Measurements from ENCODE around the gene TOMM34.

The TOMM34 gene

GRCh38 chr20:44954211-44954610, 6.0 kb downstream of the TOMM34 start:
- no peaks in the 10 kb centered on the region for H3K9me3 ChIP-seq (ENCODE audit: control insufficient read depth, insufficient read depth, low read length)
- H3K4me1 ChIP-seq (ENCODE audit: insufficient read depth, low read length), result peaks cover 4% of the 10 kb centered on the region; the same call in 1 of the 2 replicates
- no peak overlapping the region for H3K9ac ChIP-seq (ENCODE audit: low read depth, low read length)
- peaks cover 35% of the 10 kb centered on the region for H3K36me3 ChIP-seq (ENCODE audit: insufficient read depth, low read length)

GRCh38 chr20:44952731-44953130, 7.5 kb downstream of the TOMM34 start:
- H3K9me3 ChIP-seq (ENCODE audit: control insufficient read depth, insufficient read depth, low read length), result no peaks in the 10 kb centered on the region
- peaks cover 40% of the 10 kb centered on the region for H3K36me3 ChIP-seq (ENCODE audit: insufficient read depth, low read length)
- H3K4me1 ChIP-seq (ENCODE audit: insufficient read depth, low read length), result no peaks in the 10 kb centered on the region

GRCh38 chr20:44950368-44950767, 9.8 kb downstream of the TOMM34 start:
- Histone ChIP-seq H3K9ac (ENCODE audit: low read depth, low read length) (no peak overlapping the region), H3K9me3 (ENCODE audit: control insufficient read depth, insufficient read depth, low read length) (no peaks in the 10 kb centered on the region), H3K36me3 (ENCODE audit: insufficient read depth, low read length) (peaks cover 40% of the 10 kb centered on the region), H3K4me1 (ENCODE audit: insufficient read depth, low read length) (no peaks in the 10 kb centered on the region)

More at GRCh38 chr20:44952731-44953130, 7.5 kb downstream of the TOMM34 start:
- no peak overlapping the region for H3K9ac ChIP-seq (ENCODE audit: low read depth, low read length)

- Histone ChIP-seq H3K9ac (ENCODE audit: low read depth, low read length) (no peak overlapping the region), H3K36me3 (ENCODE audit: insufficient read depth, low read length) (peaks cover 30% of the 10 kb centered on the region), H3K4me1 (ENCODE audit: insufficient read depth, low read length) (no peaks in the 10 kb centered on the region), H3K9me3 (ENCODE audit: control insufficient read depth, insufficient read depth, low read length) (no peaks in the 10 kb centered on the region)
These were observed 11.7 kb downstream of the TOMM34 start for GRCh38 chr20:44948513-44948912.

- Histone ChIP-seq H3K4me1 (ENCODE audit: insufficient read depth, low read length) (no peaks in the 10 kb centered on the region), H3K36me3 (ENCODE audit: insufficient read depth, low read length) (peaks cover 33% of the 10 kb centered on the region), H3K9ac (ENCODE audit: low read depth, low read length) (no peak overlapping the region), H3K9me3 (ENCODE audit: control insufficient read depth, insufficient read depth, low read length) (no peaks in the 10 kb centered on the region)
These were observed 12.1 kb downstream of the TOMM34 start for GRCh38 chr20:44948107-44948506.

GRCh38 chr20:44946271-44946852, 13.8 kb downstream of the TOMM34 start:
- Histone ChIP-seq H3K4me1 (ENCODE audit: insufficient read depth, low read length) (no peaks in the 10 kb centered on the region), H3K36me3 (ENCODE audit: insufficient read depth, low read length) (peaks cover 27% of the 10 kb centered on the region), H3K9me3 (ENCODE audit: control insufficient read depth, insufficient read depth, low read length) (no peaks in the 10 kb centered on the region), H3K9ac (ENCODE audit: low read depth, low read length) (no peak overlapping the region)

GRCh38 chr20:44945261-44945660, 14.9 kb downstream of the TOMM34 start:
- Histone ChIP-seq H3K36me3 (ENCODE audit: insufficient read depth, low read length) (peaks cover 26% of the 10 kb centered on the region), H3K4me1 (ENCODE audit: insufficient read depth, low read length) (no peaks in the 10 kb centered on the region), H3K9ac (ENCODE audit: low read depth, low read length) (no peak overlapping the region), H3K9me3 (ENCODE audit: control insufficient read depth, insufficient read depth, low read length) (no peaks in the 10 kb centered on the region)

GRCh38 chr20:44943828-44944227, 16.4 kb downstream of the TOMM34 start:
- no peaks in the 10 kb centered on the region for H3K4me1 ChIP-seq (ENCODE audit: insufficient read depth, low read length)
- peaks cover 31% of the 10 kb centered on the region for H3K36me3 ChIP-seq (ENCODE audit: insufficient read depth, low read length)
- H3K9me3 ChIP-seq (ENCODE audit: control insufficient read depth, insufficient read depth, low read length), result no peaks in the 10 kb centered on the region
- no peak overlapping the region for H3K9ac ChIP-seq (ENCODE audit: low read depth, low read length)

GRCh38 chr20:44942264-44942973, 17.8 kb downstream of the TOMM34 start:
- Histone ChIP-seq H3K36me3 (ENCODE audit: insufficient read depth, low read length) (peaks cover 26% of the 10 kb centered on the region), H3K4me1 (ENCODE audit: insufficient read depth, low read length) (no peaks in the 10 kb centered on the region), H3K9ac (ENCODE audit: low read depth, low read length) (no peak overlapping the region), H3K9me3 (ENCODE audit: control insufficient read depth, insufficient read depth, low read length) (no peaks in the 10 kb centered on the region)

- H3K4me1 ChIP-seq (ENCODE audit: insufficient read depth, low read length), result no peaks in the 10 kb centered on the region
- H3K36me3 ChIP-seq (ENCODE audit: insufficient read depth, low read length), result peaks cover 29% of the 10 kb centered on the region
- H3K9ac ChIP-seq (ENCODE audit: low read depth, low read length), result no peak overlapping the region
- no peaks in the 10 kb centered on the region for H3K9me3 ChIP-seq (ENCODE audit: control insufficient read depth, insufficient read depth, low read length)
These were observed 19.0 kb downstream of the TOMM34 start for GRCh38 chr20:44941120-44941691.

GRCh38 chr20:44938637-44939036, 21.6 kb downstream of the TOMM34 start:
- Histone ChIP-seq H3K4me1 (ENCODE audit: insufficient read depth, low read length) (no peaks in the 10 kb centered on the region), H3K36me3 (ENCODE audit: insufficient read depth, low read length) (peaks cover 29% of the 10 kb centered on the region), H3K9ac (ENCODE audit: low read depth, low read length) (no peak overlapping the region), H3K9me3 (ENCODE audit: control insufficient read depth, insufficient read depth, low read length) (no peaks in the 10 kb centered on the region)

GRCh38 chr20:44936510-44936909, 23.7 kb downstream of the TOMM34 start:
- Histone ChIP-seq H3K36me3 (ENCODE audit: insufficient read depth, low read length) (peaks cover 23% of the 10 kb centered on the region), H3K4me1 (ENCODE audit: insufficient read depth, low read length) (no peaks in the 10 kb centered on the region), H3K9ac (ENCODE audit: low read depth, low read length) (no peak overlapping the region), H3K9me3 (ENCODE audit: control insufficient read depth, insufficient read depth, low read length) (no peaks in the 10 kb centered on the region)

- Histone ChIP-seq H3K4me1 (ENCODE audit: insufficient read depth, low read length) (no peaks in the 10 kb centered on the region), H3K9me3 (ENCODE audit: control insufficient read depth, insufficient read depth, low read length) (no peaks in the 10 kb centered on the region), H3K9ac (ENCODE audit: low read depth, low read length) (no peak overlapping the region), H3K36me3 (ENCODE audit: insufficient read depth, low read length) (peaks cover 16% of the 10 kb centered on the region)
These were observed 27.3 kb downstream of the TOMM34 start for GRCh38 chr20:44932916-44933315.

GRCh38 chr20:44931911-44932310, 28.3 kb downstream of the TOMM34 start:
- Histone ChIP-seq H3K9me3 (ENCODE audit: control insufficient read depth, insufficient read depth, low read length) (no peaks in the 10 kb centered on the region), H3K36me3 (ENCODE audit: insufficient read depth, low read length) (peaks cover 16% of the 10 kb centered on the region), H3K4me1 (ENCODE audit: insufficient read depth, low read length) (no peaks in the 10 kb centered on the region), H3K9ac (ENCODE audit: low read depth, low read length) (no peak overlapping the region)

Measured in ES-I3 (cell line).